HG02798 (cell line): Measurements from ENCODE around the gene DPRX.

ENCODE experiments used
- ATAC-seq: cut with Tn5 transposase; IDR thresholded peaks from one replicate; pipeline ENCODE4 v1.9.1; 2021; ENCODE audit warnings: mild to moderate bottlenecking; ENCODE audit not compliant: unreplicated experiment, poor library complexity

Gene DPRX, protein sequence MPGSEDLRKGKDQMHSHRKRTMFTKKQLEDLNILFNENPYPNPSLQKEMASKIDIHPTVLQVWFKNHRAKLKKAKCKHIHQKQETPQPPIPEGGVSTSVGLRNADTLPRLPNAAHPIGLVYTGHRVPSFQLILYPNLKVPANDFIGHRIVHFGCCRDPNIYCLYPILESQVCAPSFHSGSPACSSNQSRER

DNA sequence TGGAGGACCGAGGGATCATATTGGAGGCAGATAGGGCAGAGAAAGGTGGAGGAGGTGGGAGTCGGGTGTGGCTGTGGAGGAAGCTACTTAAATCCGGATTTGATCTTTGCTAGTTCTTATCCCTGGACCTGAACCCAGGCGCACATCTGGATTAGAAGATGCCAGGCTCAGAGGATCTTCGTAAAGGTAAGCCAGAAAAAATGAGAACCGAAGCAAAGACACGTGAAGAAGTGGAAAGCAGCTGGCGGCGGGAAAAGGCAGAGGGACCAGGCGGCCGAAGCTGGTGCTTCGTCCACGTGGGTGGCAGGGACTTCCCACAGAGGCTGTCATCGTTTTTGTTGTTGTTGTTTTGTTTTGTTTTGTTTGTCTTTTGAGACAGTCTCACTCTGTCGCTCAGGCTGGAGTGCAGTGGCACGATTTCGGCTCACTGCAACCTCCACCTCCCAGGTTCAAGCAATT is at the start of gene DPRX:
TSS of gene DPRX (plus strand) at position 51 of the 459 bp plus-strand sequence. CDS start at position 159, 108 bp downstream.
- ATAC-seq, result no peak

- no peak for ATAC-seq
These were observed 48.6 kb upstream of the DPRX start for GRCh38 chr19:53583181-53583580.

DNA sequence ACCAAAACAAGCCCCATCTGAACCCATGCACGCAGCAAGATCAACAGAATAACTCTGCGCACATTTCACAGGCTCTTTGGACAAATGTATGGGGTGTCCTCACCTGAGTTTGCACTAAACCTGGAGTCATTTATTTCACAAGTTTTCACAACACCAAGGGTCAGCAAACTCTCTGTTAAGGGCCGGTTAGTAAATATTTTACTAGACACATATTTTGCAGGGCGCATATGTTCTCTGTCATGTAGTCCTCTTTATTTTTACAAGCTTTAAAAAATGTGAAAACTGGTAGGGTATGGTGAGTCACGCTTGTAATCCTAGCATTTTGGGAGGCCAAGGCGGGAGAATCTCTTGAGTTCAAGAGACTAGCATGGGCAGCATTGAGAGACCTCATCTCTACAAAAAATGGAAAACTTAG is 45.5 kb upstream of the DPRX start:
- ATAC-seq, result no peak

DNA sequence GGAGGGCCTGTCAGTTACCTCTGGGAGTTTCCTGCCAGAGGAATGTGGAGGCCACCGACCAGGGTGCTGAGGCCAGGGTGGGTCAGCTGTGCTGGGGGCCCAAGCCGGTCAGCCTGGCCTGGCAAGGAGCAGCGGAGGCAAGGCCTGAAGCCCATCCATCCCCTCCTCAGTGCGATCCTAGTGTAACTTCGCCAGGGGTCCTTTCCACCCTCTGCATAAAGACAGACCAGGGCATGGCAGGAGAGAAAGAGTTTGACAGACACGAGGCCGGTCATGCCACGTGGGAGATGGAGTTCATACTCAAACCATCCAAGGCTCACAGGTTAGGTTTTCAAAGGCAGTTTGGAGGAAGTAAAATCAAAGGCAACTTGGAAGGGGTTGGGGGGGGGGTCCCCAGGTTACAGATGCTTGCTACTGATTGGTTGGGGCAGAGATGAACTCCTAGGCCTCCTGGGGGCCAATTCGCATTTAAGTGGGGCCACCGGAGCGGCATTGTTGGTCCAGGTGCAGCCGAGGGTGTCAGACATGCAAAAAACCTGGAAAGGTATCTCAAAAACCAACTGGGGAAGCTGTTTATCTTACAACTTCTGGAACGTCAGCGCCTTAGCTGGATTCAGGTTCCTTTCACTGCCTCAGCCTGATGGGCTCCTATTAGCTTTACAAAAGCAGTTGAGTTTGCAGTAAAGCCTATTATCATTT is 36.8 kb upstream of the DPRX start:
- no peak for ATAC-seq

- ATAC-seq, result no peak
These were observed 36.3 kb upstream of the DPRX start for GRCh38 chr19:53595510-53595867.

GRCh38 chr19:53596056-53596455 is 35.7 kb upstream of the DPRX start:
- ATAC-seq, result no peak

DNA sequence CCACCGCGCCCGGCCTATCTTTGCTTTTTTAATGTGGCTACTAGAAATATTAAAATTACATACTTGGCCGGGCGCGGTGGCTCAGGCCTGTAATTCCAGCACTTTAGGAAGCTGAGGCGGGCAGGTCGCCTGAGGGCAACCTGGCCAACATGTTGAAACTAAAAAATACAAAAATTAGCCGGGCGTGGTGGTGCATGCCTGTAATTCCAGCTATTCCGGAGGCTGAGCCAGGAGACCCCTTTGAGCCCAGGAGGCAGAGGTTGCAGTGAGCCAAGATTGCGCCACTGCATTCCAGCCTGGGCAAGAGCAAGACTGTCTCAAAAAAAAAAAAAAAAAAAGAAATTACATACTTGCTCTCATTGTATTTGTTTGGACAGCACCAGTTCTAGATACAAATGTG is 34.8 kb upstream of the DPRX start:
- ATAC-seq, result no peak

DNA sequence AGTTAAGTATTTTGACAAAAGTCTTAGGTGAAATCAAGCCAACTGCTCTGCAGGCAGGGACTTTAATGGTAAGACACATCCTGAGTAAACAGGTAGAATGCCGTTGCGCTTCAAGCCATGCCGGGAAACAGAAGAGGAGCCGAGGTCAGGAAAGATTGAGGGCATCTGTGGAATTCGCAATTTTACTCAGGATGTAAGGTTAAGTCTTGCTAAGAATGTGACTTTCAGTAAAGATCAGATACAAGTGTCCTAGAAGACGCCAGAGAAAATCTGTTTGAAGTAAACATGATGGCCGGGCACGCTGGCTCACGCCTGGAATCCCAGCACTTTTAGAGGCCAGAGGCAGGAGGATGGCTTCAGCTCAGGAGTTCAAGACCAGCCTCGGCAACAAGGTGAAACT is 33.4 kb upstream of the DPRX start:
- ATAC-seq, result no peak

DNA sequence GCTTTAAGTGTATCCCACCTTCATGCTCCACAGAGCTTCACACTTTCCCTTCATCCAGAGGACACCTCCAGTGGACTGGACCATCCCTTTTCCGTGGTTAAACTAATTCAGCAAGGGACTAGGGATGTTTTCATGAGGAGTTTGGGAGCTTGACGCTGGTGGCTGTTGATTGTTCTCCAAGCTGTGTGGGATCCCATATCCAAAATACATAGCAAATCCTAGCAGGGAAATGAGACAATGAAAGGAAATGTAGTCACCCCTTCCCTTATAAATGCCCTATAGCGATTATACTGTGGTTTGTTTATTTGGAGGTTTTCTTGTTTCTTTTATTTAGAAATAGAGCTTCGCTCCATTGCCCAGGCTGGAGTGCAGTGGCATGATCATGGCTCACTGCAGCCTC is 31.6 kb upstream of the DPRX start:
- no peak for ATAC-seq

DNA sequence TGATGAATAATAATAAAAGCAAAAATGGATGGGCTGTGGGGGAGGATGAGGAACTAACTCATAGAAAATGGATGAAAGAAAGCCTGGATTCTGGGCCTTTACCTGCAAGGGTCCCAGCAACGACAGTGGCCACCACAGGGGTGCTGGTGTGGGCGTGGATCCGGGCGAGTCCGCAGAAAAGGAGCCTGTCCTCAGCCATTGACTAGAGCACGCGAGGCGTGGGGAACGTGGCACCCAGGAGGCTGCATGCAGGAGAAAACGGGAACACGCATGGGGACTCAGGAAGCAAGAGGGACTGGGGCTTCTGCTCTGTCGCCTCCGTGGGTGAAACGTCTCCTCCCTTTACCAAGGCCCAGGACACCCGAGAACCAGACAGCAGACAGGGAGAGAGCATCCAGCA is 25.8 kb upstream of the DPRX start:
- no peak for ATAC-seq

GRCh38 chr19:53608381-53608780 is 23.4 kb upstream of the DPRX start:
- ATAC-seq, result no peak

DNA sequence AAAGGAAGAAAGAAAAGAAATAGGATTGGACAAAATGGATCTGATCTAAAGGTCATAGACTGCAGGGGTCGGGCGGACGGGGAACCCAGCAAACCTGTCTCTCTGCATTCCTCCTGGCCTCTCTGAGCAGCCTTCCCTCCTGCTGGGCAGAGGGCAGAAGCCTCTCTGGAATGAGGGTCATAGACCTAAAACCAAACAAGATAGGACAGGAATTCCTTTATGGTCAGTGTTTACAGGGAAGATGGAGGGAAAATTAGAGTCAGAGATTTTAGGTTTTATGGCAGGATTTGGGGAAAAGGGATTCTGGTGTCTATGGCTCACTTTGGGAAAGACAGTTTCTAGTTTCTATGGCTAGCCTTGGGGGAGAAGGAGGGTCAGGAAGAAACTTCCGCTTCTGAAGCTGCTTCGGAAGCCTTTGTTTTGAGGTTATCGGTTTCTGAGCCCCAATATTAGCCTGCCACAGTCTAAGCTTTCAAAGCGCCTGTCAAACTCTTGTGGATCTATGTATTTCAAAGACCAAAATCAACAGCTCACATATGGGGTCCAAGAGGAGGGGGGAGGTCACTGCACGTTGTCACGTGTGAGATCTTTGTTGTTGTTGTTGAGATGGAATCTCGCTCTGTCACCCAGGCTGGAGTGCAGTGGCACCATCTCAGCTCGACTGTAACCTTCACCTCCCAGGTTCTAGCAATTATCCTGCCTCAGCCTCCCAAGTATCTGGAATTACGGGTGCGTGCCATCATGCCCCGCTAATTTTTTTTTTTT is 18.9 kb upstream of the DPRX start:
- no peak for ATAC-seq

GRCh38 chr19:53621885-53622740 is 9.7 kb upstream of the DPRX start:
- no peak for ATAC-seq

GRCh38 chr19:53624771-53625545 is 6.8 kb upstream of the DPRX start:
- ATAC-seq, result no peak

DNA sequence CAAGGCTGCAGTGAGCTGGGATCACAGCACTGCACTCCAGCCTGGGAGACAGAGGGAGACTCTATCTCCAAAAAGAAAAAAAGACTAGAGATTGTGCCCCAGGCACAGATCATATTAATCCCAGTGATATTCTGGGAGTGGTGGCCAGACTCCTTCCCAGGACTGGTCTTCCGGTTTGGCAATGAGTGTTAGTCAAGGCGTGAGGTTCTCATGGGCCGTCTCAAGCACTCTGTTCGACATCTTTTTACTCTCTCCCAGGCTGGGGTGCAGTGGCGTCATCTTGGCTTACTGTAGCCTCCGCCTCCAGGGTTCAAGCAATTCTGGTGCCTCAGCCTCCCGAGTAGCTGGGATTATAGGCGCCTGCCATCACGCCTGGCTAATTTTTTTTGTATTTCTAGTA is 5.3 kb upstream of the DPRX start:
- no peak for ATAC-seq

GRCh38 chr19:53626976-53627375 is 4.8 kb upstream of the DPRX start:
- ATAC-seq, result no peak

DNA sequence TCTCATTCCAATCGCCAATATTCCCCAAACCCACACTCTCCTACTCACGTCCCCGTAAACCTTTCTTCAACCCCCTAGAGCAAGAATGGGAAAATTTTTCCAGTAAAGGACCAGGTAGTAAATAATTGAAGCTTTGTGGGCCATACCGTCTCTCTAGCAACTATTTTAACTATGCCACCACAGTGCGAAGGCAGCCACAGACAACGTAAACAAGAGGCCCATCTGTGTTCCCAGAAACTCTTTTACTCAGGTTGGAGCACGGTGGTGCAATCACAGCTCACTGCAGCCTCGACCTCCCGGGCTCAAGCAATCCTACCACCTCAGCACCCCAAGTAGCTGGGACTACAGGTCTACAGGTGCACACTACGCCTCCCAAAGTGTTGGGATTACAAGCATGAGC is 3.0 kb downstream of the DPRX start:
- no peak for ATAC-seq

GRCh38 chr19:53639471-53639870 is 7.7 kb downstream of the DPRX start:
- no peak for ATAC-seq

- ATAC-seq, result no peak
These were observed 10.7 kb downstream of the DPRX start for GRCh38 chr19:53642381-53643099.
